Activated T-helper 2 cell treated with anti-CD3 and anti-CD28 coated beads, Interferon-gamma antibody, Interleukin-2, Interleukin-4, amounts not matched to agents 10 μg/mL and 5 μg/mL and 100 μg/mL, durations not matched to agents 14 hours and 24 hours and 36 hours (primary cell): Measurements from ENCODE around the gene SLC24A4. TPM values are rescaled to one million over a fixed set of nuclear protein-coding genes. Genes with fewer than 3 reads are reported as not detected.

Experiments
- DNase-seq: peaks from one replicate; pipeline ENCODE4 v3.0.0; 2021; ENCODE audit warnings: low spot score
- H3K27ac Mint-ChIP-seq: one replicate; pipeline ENCODE4 v1.8.0; 2021; ENCODE audit warnings: mixed read lengths
- H3K27me3 Mint-ChIP-seq: one replicate; pipeline ENCODE4 v1.8.0; 2021; ENCODE audit warnings: low read depth, mixed read lengths
- H3K36me3 Mint-ChIP-seq: one replicate; pipeline ENCODE4 v1.8.0; 2021; ENCODE audit warnings: low read depth, mixed read lengths
- H3K4me1 Mint-ChIP-seq: one replicate; pipeline ENCODE4 v1.8.0; 2021; ENCODE audit warnings: low read depth, mixed read lengths
- H3K4me3 Mint-ChIP-seq: one replicate; pipeline ENCODE4 v1.8.0; 2021; ENCODE audit warnings: low read depth, mild to moderate bottlenecking, moderate library complexity, mixed read lengths
- H3K9me3 Mint-ChIP-seq: one replicate; pipeline ENCODE4 v1.8.0; 2021; ENCODE audit warnings: mixed read lengths
- intact Hi-C: fragments of 100-400 bp; cut with micrococcal nuclease; formaldehyde crosslinking; loops from one replicate; pipeline ENCODE4 v1.15.1; 2023
- total RNA-seq: library from RNA; stranded (reverse); gene quantifications from 2 replicates; pipeline ENCODE4 v1.2.3, GENCODE V29; 2022

The SLC24A4 gene
- not detected in 2 replicates for total RNA-seq

GRCh38 chr14:92323011-92323915 is at the start of gene SLC24A4:
Gene SLC24A4 (plus strand): TSS chr14:92323165. CDS start chr14:92323831, 666 bp downstream.
- H3K27me3 Mint-ChIP-seq: peaks cover 61% of the 10 kb centered on the region
- no peaks in the 10 kb centered on the region for H3K4me1 Mint-ChIP-seq
- no peaks in the 10 kb centered on the region for H3K9me3 Mint-ChIP-seq
- H3K27ac Mint-ChIP-seq: no peak within 1 kb of the TSS
- H3K36me3 Mint-ChIP-seq: no peaks in the 10 kb centered on the region
- intact Hi-C loops: no loop called here
- peak within 1 kb of the TSS; percentile 40 for H3K4me3 Mint-ChIP-seq
- DNase-seq: no peak

GRCh38 chr14:92273166-92273565 is 49.8 kb upstream of the SLC24A4 start:
- Mint-ChIP-seq H3K27ac (no peak overlapping the region), H3K9me3 (no peaks in the 10 kb centered on the region), H3K4me1 (no peaks in the 10 kb centered on the region), H3K27me3 (peaks cover 31% of the 10 kb centered on the region), H3K4me3 (no peak overlapping the region), H3K36me3 (no peaks in the 10 kb centered on the region)
- intact Hi-C loops: no loop called here
- no peak for DNase-seq

GRCh38 chr14:92274055-92274454 is 48.9 kb upstream of the SLC24A4 start:
- peaks cover 30% of the 10 kb centered on the region for H3K27me3 Mint-ChIP-seq
- H3K4me3 Mint-ChIP-seq: no peak overlapping the region
- intact Hi-C loops: no loop called here
- no peaks in the 10 kb centered on the region for H3K4me1 Mint-ChIP-seq
- no peaks in the 10 kb centered on the region for H3K36me3 Mint-ChIP-seq
- DNase-seq: no peak
- no peak overlapping the region for H3K27ac Mint-ChIP-seq
- H3K9me3 Mint-ChIP-seq: no peaks in the 10 kb centered on the region

DNA sequence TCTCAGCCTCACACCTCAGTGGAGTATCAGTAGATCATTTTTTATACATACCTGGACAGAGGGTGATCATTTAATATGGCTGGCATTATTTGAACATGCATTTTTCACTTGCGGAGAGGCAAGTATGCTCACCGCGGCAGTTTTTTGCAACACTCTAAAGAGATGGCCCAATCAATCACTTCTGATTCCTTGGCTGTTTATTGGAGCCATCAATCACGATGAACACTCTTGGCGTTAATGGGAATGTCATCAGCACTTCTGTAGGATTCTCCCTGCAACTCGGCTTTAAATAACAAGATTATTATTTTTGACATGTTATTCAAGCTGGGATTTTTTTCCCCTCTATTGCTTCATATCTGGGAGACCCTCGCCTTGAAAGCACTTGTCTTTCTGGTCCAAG is 46.9 kb upstream of the SLC24A4 start:
- DNase-seq: no peak
- Mint-ChIP-seq H3K4me1 (peaks cover 8% of the 10 kb centered on the region), H3K27ac (no peak overlapping the region), H3K36me3 (no peaks in the 10 kb centered on the region), H3K4me3 (no peak overlapping the region), H3K27me3 (peaks cover 14% of the 10 kb centered on the region), H3K9me3 (no peaks in the 10 kb centered on the region)
- intact Hi-C loops: no loop called here

DNA sequence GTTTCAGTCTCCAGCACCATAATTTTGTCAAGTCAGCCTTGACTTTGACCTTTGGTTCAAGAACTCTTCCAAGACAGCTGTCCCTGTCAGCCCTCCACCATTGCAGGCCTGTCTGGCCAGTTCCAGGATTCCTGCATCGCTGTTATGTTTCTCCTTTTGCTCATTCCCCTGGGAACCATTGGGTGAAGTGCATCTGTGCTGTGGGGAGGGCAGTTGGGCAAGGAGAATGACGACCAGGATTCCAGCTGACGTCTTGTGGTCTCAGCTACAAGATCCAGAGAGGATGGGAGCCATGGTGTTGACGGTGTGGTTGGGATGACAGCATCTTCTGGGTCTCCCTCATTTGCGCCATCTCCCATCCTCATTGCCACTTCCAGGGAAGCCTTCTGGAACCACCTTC is 45.9 kb upstream of the SLC24A4 start:
- DNase-seq: no peak
- Mint-ChIP-seq H3K4me1 (peaks cover 11% of the 10 kb centered on the region), H3K4me3 (no peak overlapping the region), H3K36me3 (no peaks in the 10 kb centered on the region), H3K9me3 (peaks cover 8% of the 10 kb centered on the region), H3K27ac (no peak overlapping the region), H3K27me3 (peaks cover 8% of the 10 kb centered on the region)
- intact Hi-C loops: no loop called here

DNA sequence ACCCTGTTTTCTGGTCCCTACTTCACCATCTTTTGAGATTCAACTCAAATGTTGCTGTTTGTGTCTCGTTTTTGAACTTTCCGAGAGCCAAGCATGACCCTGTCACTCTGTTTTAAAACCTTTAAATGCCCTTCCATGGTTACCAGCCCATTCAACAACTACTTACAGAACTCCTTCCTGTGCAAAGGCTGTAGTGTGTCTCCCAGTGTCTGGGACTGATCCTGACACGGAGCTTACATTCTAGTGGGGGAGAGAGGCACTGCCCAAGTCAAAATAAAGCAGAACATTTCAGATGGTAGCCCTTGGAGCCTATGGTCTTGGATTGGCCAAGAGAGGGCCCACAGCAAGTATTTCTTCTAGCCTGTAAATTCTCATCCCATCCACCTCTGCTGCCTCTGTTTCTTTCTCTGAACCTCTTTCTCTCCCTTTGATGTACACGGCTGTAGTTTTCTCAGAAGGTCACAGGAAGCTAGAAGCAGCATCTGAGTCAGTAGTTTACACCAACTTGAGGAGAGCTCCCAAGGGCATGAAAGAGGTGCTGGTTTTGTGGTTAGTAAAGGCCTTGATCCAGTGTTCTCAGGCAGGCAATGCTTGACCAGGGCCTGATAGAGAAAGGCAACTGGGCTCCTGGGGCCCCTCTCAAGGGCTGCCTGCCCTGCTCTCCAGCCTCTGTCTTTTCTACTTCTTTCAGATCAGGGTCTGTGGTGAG is 42.3 kb upstream of the SLC24A4 start:
- intact Hi-C loops: no loop called here
- peaks cover 2% of the 10 kb centered on the region for H3K27me3 Mint-ChIP-seq
- H3K9me3 Mint-ChIP-seq: peaks cover 9% of the 10 kb centered on the region
- H3K36me3 Mint-ChIP-seq: no peaks in the 10 kb centered on the region
- peak overlapping the region; percentile 1 for H3K27ac Mint-ChIP-seq
- no peak for DNase-seq
- H3K4me3 Mint-ChIP-seq: no peak overlapping the region
- H3K4me1 Mint-ChIP-seq: peaks cover 11% of the 10 kb centered on the region

- intact Hi-C loops: no loop called here
- Mint-ChIP-seq H3K4me1 (peaks cover 11% of the 10 kb centered on the region), H3K27me3 (no peaks in the 10 kb centered on the region), H3K36me3 (no peaks in the 10 kb centered on the region), H3K4me3 (no peak overlapping the region), H3K9me3 (peaks cover 9% of the 10 kb centered on the region), H3K27ac (no peak overlapping the region)
- no peak for DNase-seq
Measured at GRCh38 chr14:92282669-92283068, 40.3 kb upstream of the SLC24A4 start.

GRCh38 chr14:92285311-92285710 is 37.7 kb upstream of the SLC24A4 start:
- Mint-ChIP-seq H3K4me3 (no peak overlapping the region), H3K27me3 (peaks cover 4% of the 10 kb centered on the region), H3K36me3 (no peaks in the 10 kb centered on the region), H3K4me1 (peaks cover 11% of the 10 kb centered on the region), H3K27ac (no peak overlapping the region), H3K9me3 (peaks cover 9% of the 10 kb centered on the region)
- intact Hi-C loops: no loop called here
- no peak for DNase-seq

DNA sequence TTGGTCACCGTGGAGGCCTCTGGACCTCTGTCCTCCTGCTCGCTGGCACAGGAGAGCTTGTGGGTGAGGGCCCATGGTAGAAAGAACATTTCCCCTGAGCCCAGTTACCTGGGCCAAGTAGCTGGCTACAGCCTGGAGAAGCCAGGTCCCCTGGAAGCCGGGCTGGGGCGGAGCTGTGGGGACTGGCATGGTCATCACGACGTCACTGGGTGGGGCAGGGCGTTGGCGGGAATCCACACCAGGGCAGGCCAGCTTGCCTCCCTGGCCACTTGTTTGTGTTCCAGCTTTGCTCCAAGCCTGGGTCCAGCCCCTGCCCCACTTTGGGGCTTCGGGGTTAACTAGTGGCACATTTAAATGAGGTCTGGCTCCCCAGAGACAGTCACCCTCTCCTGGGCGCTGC is 35.0 kb upstream of the SLC24A4 start:
- Mint-ChIP-seq H3K4me1 (no peaks in the 10 kb centered on the region), H3K4me3 (no peak overlapping the region), H3K9me3 (no peaks in the 10 kb centered on the region), H3K27me3 (peaks cover 15% of the 10 kb centered on the region), H3K27ac (no peak overlapping the region), H3K36me3 (no peaks in the 10 kb centered on the region)
- intact Hi-C loops: no loop called here
- no peak for DNase-seq

- Mint-ChIP-seq H3K27me3 (peaks cover 19% of the 10 kb centered on the region), H3K36me3 (no peaks in the 10 kb centered on the region), H3K9me3 (no peaks in the 10 kb centered on the region), H3K4me3 (no peak overlapping the region), H3K4me1 (no peaks in the 10 kb centered on the region), H3K27ac (no peak overlapping the region)
- intact Hi-C loops: no loop called here
- no peak for DNase-seq
Measured at GRCh38 chr14:92288994-92289660, 33.8 kb upstream of the SLC24A4 start.

DNA sequence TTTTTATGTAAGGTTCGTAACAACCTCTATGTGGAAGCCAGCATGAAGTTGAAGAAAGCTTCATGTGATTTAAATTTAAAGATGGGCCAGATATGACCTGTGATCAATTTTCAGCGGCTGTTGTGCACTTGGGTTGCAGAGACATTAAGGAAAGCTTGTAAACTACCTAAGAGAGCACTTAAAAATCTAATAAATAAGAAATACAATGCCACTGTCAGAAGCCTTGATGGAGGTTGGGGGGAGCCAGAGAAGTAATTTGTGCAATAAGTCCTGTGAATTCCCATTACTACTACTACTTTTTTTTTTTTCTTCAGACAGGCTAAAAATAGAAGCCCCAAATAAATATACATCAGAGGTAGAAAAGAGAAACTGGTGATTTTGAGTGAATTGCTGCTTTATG is 30.3 kb upstream of the SLC24A4 start:
- no peak overlapping the region for H3K4me3 Mint-ChIP-seq
- H3K4me1 Mint-ChIP-seq: no peaks in the 10 kb centered on the region
- no peak for DNase-seq
- intact Hi-C loops: no loop called here
- H3K9me3 Mint-ChIP-seq: no peaks in the 10 kb centered on the region
- H3K27me3 Mint-ChIP-seq: peaks cover 26% of the 10 kb centered on the region
- H3K36me3 Mint-ChIP-seq: no peaks in the 10 kb centered on the region
- H3K27ac Mint-ChIP-seq: no peak overlapping the region

GRCh38 chr14:92294506-92294905 is 28.5 kb upstream of the SLC24A4 start:
- no peak for DNase-seq
- Mint-ChIP-seq H3K9me3 (no peaks in the 10 kb centered on the region), H3K36me3 (no peaks in the 10 kb centered on the region), H3K4me3 (no peak overlapping the region), H3K4me1 (no peaks in the 10 kb centered on the region), H3K27ac (no peak overlapping the region), H3K27me3 (peaks cover 25% of the 10 kb centered on the region)
- intact Hi-C loops: no loop called here
